H9 (cell line): ENCODE results near the gene MINDY4. TPM values are rescaled to one million over a fixed set of nuclear protein-coding genes. Genes with fewer than 3 reads are reported as not detected.

Experiments
- DNase-seq: peaks from one replicate; pipeline ENCODE4 v3.0.0-alpha.2; 2017
- H2AFZ ChIP-seq: one replicate; pipeline ENCODE4 v1.6.1; 2013; ENCODE audit warnings: mild to moderate bottlenecking, low read length, control low read depth, moderate library complexity
- H2AK5ac ChIP-seq: 2 replicates; pipeline ENCODE4 v1.6.1; 2013; ENCODE audit warnings: low read length, control low read depth, mixed read lengths; ENCODE audit not compliant: insufficient read length
- H2BK120ac ChIP-seq: one replicate; pipeline ENCODE4 v1.6.1; 2013; ENCODE audit warnings: low read depth, mild to moderate bottlenecking, low read length, control low read depth, inconsistent platforms; ENCODE audit not compliant: poor library complexity, severe bottlenecking
- H2BK12ac ChIP-seq: 2 replicates; pipeline ENCODE4 v1.6.1; 2013; ENCODE audit warnings: low read length, control low read depth, mixed read lengths, low read depth; ENCODE audit not compliant: insufficient read length
- H2BK15ac ChIP-seq: 2 replicates; pipeline ENCODE4 v1.6.1; 2013; ENCODE audit warnings: low read depth, low read length, control low read depth
- H2BK20ac ChIP-seq: one replicate; pipeline ENCODE4 v1.6.1; 2013; ENCODE audit warnings: low read depth, mild to moderate bottlenecking, low read length, control low read depth, inconsistent platforms; ENCODE audit not compliant: poor library complexity, severe bottlenecking
- H2BK5ac ChIP-seq: 2 replicates; pipeline ENCODE4 v1.6.1; 2013; ENCODE audit warnings: low read length, control low read depth, mixed read lengths; ENCODE audit not compliant: insufficient read length
- H3K14ac ChIP-seq: 2 replicates; pipeline ENCODE4 v1.6.1; 2013; ENCODE audit warnings: low read length, control low read depth; ENCODE audit not compliant: insufficient read depth
- H3K18ac ChIP-seq: 2 replicates; pipeline ENCODE4 v1.6.1; 2013; ENCODE audit warnings: low read depth, mild to moderate bottlenecking, mixed read lengths, low read length, control low read depth; ENCODE audit not compliant: insufficient read length
- H3K23ac ChIP-seq: 2 replicates; pipeline ENCODE4 v1.6.1; 2013; ENCODE audit warnings: low read length, control low read depth, mixed read lengths, low read depth; ENCODE audit not compliant: insufficient read length
- H3K23me2 ChIP-seq: 2 replicates; pipeline ENCODE4 v1.6.1; 2013; ENCODE audit warnings: low read depth, mild to moderate bottlenecking, mixed read lengths, low read length, control low read depth; ENCODE audit not compliant: insufficient read length, poor library complexity, severe bottlenecking
- H3K27ac ChIP-seq: 2 replicates; pipeline ENCODE4 v1.5.1; 2013; ENCODE audit warnings: low read length, control low read depth, mixed read lengths, low read depth; ENCODE audit not compliant: insufficient read length
- H3K27me3 ChIP-seq: 2 replicates; pipeline ENCODE4 v1.6.1; 2013; ENCODE audit warnings: low read length, control low read depth, inconsistent platforms; ENCODE audit not compliant: insufficient read depth
- H3K4ac ChIP-seq: 2 replicates; pipeline ENCODE4 v1.6.1; 2013; ENCODE audit warnings: low read depth, mild to moderate bottlenecking, control low read depth, inconsistent platforms, low read length, moderate library complexity
- H3K4me1 ChIP-seq: 2 replicates; pipeline ENCODE4 v1.6.1; 2013; ENCODE audit warnings: low read length, control low read depth, inconsistent platforms; ENCODE audit not compliant: insufficient read depth
- H3K4me2 ChIP-seq: 2 replicates; pipeline ENCODE4 v1.6.1; 2013; ENCODE audit warnings: low read length, control low read depth, mixed read lengths; ENCODE audit not compliant: insufficient read length, insufficient read depth
- H3K56ac ChIP-seq: 2 replicates; pipeline ENCODE4 v1.6.1; 2013; ENCODE audit warnings: low read depth, mild to moderate bottlenecking, mixed read lengths, low read length, control low read depth; ENCODE audit not compliant: insufficient read length
- H3K79me1 ChIP-seq: 2 replicates; pipeline ENCODE4 v1.6.1; 2013; ENCODE audit warnings: low read depth, mild to moderate bottlenecking, moderate library complexity, low read length, control low read depth, inconsistent platforms; ENCODE audit not compliant: insufficient read depth, poor library complexity, severe bottlenecking
- H3K79me2 ChIP-seq: 2 replicates; pipeline ENCODE4 v1.6.1; 2013; ENCODE audit warnings: low read length, control low read depth, inconsistent platforms; ENCODE audit not compliant: insufficient read depth
- H3K9ac ChIP-seq: 2 replicates; pipeline ENCODE4 v1.6.1; 2013; ENCODE audit warnings: low read length, control low read depth, mixed read lengths; ENCODE audit not compliant: insufficient read length; ENCODE audit errors: extremely low read depth
- H3K9me3 ChIP-seq: one replicate; pipeline ENCODE4 v1.6.1; 2013; ENCODE audit warnings: low read depth, low read length, inconsistent platforms; ENCODE audit not compliant: control insufficient read depth
- H3T11ph ChIP-seq: one replicate; pipeline ENCODE4 v1.6.1; 2013; ENCODE audit warnings: mild to moderate bottlenecking, low read length, control low read depth, inconsistent platforms
- H4K20me1 ChIP-seq: one replicate; pipeline ENCODE4 v1.6.1; 2013; ENCODE audit not compliant: control insufficient read depth, insufficient read length, insufficient read depth
- H4K5ac ChIP-seq: 2 replicates; pipeline ENCODE4 v1.6.1; 2013; ENCODE audit warnings: low read depth, mild to moderate bottlenecking, mixed read lengths, low read length, control low read depth; ENCODE audit not compliant: insufficient read length
- H4K8ac ChIP-seq: replicated peaks from 2 replicates; pipeline ENCODE4 v1.6.1; 2013; ENCODE audit warnings: low read length, control low read depth, mixed read lengths, low read depth; ENCODE audit not compliant: insufficient read length
- H4K91ac ChIP-seq: 2 replicates; pipeline ENCODE4 v1.6.1; 2013; ENCODE audit warnings: low read depth, mild to moderate bottlenecking, moderate library complexity, mixed read lengths, low read length, control low read depth; ENCODE audit not compliant: insufficient read length
- H3K27ac Mint-ChIP-seq, 3 experiments: 2 replicates in 2 of 3; 3 replicates in 1 of 3; pipeline ENCODE4 v1.8.0; 2020 to 2021; ENCODE audit warnings: mixed read lengths in 3 of 3, mild to moderate bottlenecking in 1 of 3, moderate library complexity in 1 of 3
- H3K27me3 Mint-ChIP-seq: 2 replicates; pipeline ENCODE4 v1.8.0; 2021; ENCODE audit warnings: low read depth, mild to moderate bottlenecking, moderate library complexity, mixed read lengths
- H3K36me3 Mint-ChIP-seq, 3 experiments: 2 replicates in 2 of 3; 3 replicates in 1 of 3; pipeline ENCODE4 v1.8.0; 2020 to 2021; ENCODE audit warnings: low read depth in 3 of 3, mixed read lengths in 3 of 3; ENCODE audit not compliant: insufficient read depth in 1 of 3
- H3K4me1 Mint-ChIP-seq, 2 experiments: 2 replicates each; pipeline ENCODE4 v1.8.0; 2020; ENCODE audit warnings: mixed read lengths in 2 of 2
- H3K4me3 Mint-ChIP-seq, 2 experiments: 2 replicates in 1 of 2; 3 replicates in 1 of 2; pipeline ENCODE4 v1.8.0; 2020 to 2021; ENCODE audit warnings: mild to moderate bottlenecking in 2 of 2, mixed read lengths in 2 of 2, moderate library complexity in 1 of 2
- H3K9me3 Mint-ChIP-seq, 2 experiments: 2 replicates in 1 of 2; 3 replicates in 1 of 2; pipeline ENCODE4 v1.8.0; 2020; ENCODE audit warnings: mild to moderate bottlenecking in 2 of 2, mixed read lengths in 2 of 2, moderate library complexity in 1 of 2
- CTCF ChIP-seq: fragments of 200-600 bp; sonication (generic); conservative IDR thresholded peaks from 3 replicates; pipeline ENCODE4 v1.8.0; 2021; ENCODE audit warnings: antibody characterized with exemption, mild to moderate bottlenecking
- WGBS: extraction: QIAGEN DNeasy Blood & Tissue Kit; methylation state at CpG from one replicate; pipeline ENCODE4 v1.1.7; 2013; ENCODE audit warnings: missing lambda C conversion rate, low lambda C conversion rate, mixed read lengths; ENCODE audit not compliant: insufficient read length; ENCODE audit errors: extremely low coverage; 5-methylcytosine and 5-hydroxymethylcytosine counted together
- total RNA-seq: library from RNA; stranded (reverse); gene quantifications from 2 replicates; pipeline ENCODE4 v1.2.1, GENCODE V29; 2021

The MINDY4 gene
- total RNA-seq, 1 experiment from 2014 or later: 3.1 TPM

GRCh38 chr7:30871655-30872054, 100.4 kb downstream of the MINDY4 start:
- H3K9ac ChIP-seq: no peak overlapping the region
- H2BK12ac ChIP-seq: no peak overlapping the region
- H3K23me2 ChIP-seq: no peaks in the 10 kb centered on the region
- H3K18ac ChIP-seq: no peak overlapping the region
- no peak overlapping the region for H2BK5ac ChIP-seq
- H3K36me3 Mint-ChIP-seq: peaks cover 0 to 11% (median 0%) of the 10 kb centered on the region in 3 experiments; a peak in 2 of 7 replicates
- no peak overlapping the region for H3K4ac ChIP-seq
- TF ChIP-seq CTCF: no peak
- WGBS: no CpG with 5 or more reads among the region's 5 CpGs
- H2AK5ac ChIP-seq: no peak overlapping the region
- H2AFZ ChIP-seq: no peak overlapping the region
- H3K4me2 ChIP-seq: no peak overlapping the region
- H2BK15ac ChIP-seq: no peak overlapping the region
- no peaks in the 10 kb centered on the region for H3K9me3 ChIP-seq
- H4K5ac ChIP-seq: no peak overlapping the region
- H3K79me1 ChIP-seq: no peaks in the 10 kb centered on the region
- no peak overlapping the region for H3K23ac ChIP-seq
- H3K9me3 Mint-ChIP-seq: peaks cover 0 to 3% of the 10 kb centered on the region in 2 experiments; a peak in 1 of 5 replicates
- H3K27me3 ChIP-seq: no peaks in the 10 kb centered on the region
- H2BK20ac ChIP-seq: no peak overlapping the region
- H3T11ph ChIP-seq: no peak overlapping the region
- no peak for DNase-seq
- no peak overlapping the region for H2BK120ac ChIP-seq
- H3K4me1 ChIP-seq: no peaks in the 10 kb centered on the region; the same call in 1 of the 2 replicates
- H3K27ac ChIP-seq: no peak overlapping the region
- no peak overlapping the region for H3K14ac ChIP-seq
- no peak overlapping the region for H3K27ac Mint-ChIP-seq
- H4K8ac ChIP-seq: no peak overlapping the region
- H4K20me1 ChIP-seq: no peaks in the 10 kb centered on the region
- H3K56ac ChIP-seq: no peak overlapping the region
- peaks cover 5 to 10% of the 10 kb centered on the region in 2 experiments; a peak in 3 of 4 replicates for H3K4me1 Mint-ChIP-seq
- H3K4me3 Mint-ChIP-seq: no peak overlapping the region
- H3K27me3 Mint-ChIP-seq: peaks cover 9% of the 10 kb centered on the region
- H3K79me2 ChIP-seq: no peaks in the 10 kb centered on the region
- no peak overlapping the region for H4K91ac ChIP-seq
